KMS-11 (cell line): ENCODE data around the gene ATF7IP2.
"Not testable (repeated sequence)": the region's sequence is repeated elsewhere in the genome, so short reads cannot be mapped to it uniquely, and the experiment has no call there.

Experiments
- H2AFZ ChIP-seq: fragments of 200-600 bp; sonication (generic); 2 replicates; pipeline ENCODE4 v1.6.1; 2016; ENCODE audit warnings: antibody characterized with exemption, mixed run types, low read depth
- H3K27ac ChIP-seq: fragments of 200-600 bp; sonication (generic); 2 replicates; pipeline ENCODE4 v1.6.1; 2016; ENCODE audit warnings: mild to moderate bottlenecking, mixed run types
- H3K27me3 ChIP-seq: fragments of 200-600 bp; sonication (generic); 2 replicates; pipeline ENCODE4 v1.6.1; 2017; ENCODE audit warnings: mild to moderate bottlenecking, low read depth, mixed run types, moderate library complexity; ENCODE audit not compliant: insufficient read depth
- H3K36me3 ChIP-seq: fragments of 200-600 bp; sonication (generic); 2 replicates; pipeline ENCODE4 v1.6.1; 2017; ENCODE audit warnings: mild to moderate bottlenecking, mixed run types; ENCODE audit not compliant: insufficient read depth
- H3K4me1 ChIP-seq: fragments of 200-600 bp; sonication (generic); 2 replicates; pipeline ENCODE4 v1.6.1; 2016; ENCODE audit warnings: mild to moderate bottlenecking, low read depth, mixed run types; ENCODE audit not compliant: poor library complexity, severe bottlenecking
- H3K4me2 ChIP-seq: fragments of 200-600 bp; sonication (generic); 2 replicates; pipeline ENCODE4 v1.7.0; 2016; ENCODE audit warnings: mild to moderate bottlenecking, mixed run types
- H3K4me3 ChIP-seq: fragments of 200-600 bp; sonication (generic); IDR thresholded peaks from 2 replicates; pipeline ENCODE4 v1.6.1; 2017; ENCODE audit warnings: low read depth, low read length, mixed read lengths; ENCODE audit not compliant: insufficient read depth
- H3K79me2 ChIP-seq: fragments of 200-600 bp; sonication (generic); 2 replicates; pipeline ENCODE4 v1.6.1; 2016; ENCODE audit warnings: low read depth, mixed run types; ENCODE audit not compliant: insufficient read depth
- H3K9ac ChIP-seq: fragments of 200-600 bp; sonication (generic); 2 replicates; pipeline ENCODE4 v1.6.1; 2016; ENCODE audit warnings: mild to moderate bottlenecking, mixed run types
- H4K20me1 ChIP-seq: fragments of 200-600 bp; sonication (generic); 2 replicates; pipeline ENCODE4 v1.6.1; 2016; ENCODE audit warnings: mild to moderate bottlenecking, mixed run types; ENCODE audit not compliant: insufficient read depth
- TF ChIP-seq, protein P1 (sequence below): fragments of 200-600 bp; sonication (generic); conservative IDR thresholded peaks from 2 replicates; pipeline ENCODE4 v1.6.1; 2017; ENCODE audit warnings: low read depth, mild to moderate bottlenecking, antibody characterized with exemption, low read length, moderate library complexity, mixed read lengths

Gene ATF7IP2

DNA sequence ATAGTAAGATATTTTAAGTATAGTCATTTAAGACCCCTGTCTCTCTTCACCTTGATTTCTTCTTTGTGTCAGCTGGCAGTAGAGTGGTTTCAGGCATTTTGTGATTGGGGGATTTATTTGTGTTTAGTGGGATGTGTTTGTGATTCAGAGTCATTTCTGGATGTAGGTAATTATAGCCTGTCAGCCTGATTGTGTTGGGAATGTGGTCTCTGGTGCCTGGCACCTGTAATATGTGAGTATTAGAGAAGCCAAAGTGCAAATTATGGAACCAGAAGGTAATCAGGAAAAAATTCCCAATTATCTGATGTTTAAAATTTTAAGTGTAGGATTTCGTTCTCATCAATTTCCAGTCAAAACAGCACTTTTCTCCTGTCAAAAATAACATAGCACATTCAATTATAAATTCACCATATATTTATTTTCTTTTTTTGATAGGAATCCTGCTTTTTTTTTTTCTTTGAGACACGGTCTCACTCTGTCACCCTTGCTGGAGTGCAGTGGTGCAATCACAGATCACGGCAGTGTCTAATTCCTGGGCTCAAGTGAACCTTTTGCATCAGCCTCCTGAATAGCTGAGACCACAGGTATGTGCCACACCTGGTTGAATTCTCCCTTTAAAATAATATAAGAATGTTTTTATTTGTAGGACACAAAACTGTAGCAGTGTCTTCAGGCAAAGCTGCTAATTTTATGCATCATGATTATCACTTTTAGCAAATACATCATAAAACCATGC, 42.7 kb downstream of the ATF7IP2 start:
- no peak overlapping the region for H3K4me3 ChIP-seq
- H4K20me1 ChIP-seq, result no peaks in the 10 kb centered on the region
- H3K36me3 ChIP-seq, result no peaks in the 10 kb centered on the region
- no peak overlapping the region for H3K9ac ChIP-seq
- TF ChIP-seq, protein P1, sequence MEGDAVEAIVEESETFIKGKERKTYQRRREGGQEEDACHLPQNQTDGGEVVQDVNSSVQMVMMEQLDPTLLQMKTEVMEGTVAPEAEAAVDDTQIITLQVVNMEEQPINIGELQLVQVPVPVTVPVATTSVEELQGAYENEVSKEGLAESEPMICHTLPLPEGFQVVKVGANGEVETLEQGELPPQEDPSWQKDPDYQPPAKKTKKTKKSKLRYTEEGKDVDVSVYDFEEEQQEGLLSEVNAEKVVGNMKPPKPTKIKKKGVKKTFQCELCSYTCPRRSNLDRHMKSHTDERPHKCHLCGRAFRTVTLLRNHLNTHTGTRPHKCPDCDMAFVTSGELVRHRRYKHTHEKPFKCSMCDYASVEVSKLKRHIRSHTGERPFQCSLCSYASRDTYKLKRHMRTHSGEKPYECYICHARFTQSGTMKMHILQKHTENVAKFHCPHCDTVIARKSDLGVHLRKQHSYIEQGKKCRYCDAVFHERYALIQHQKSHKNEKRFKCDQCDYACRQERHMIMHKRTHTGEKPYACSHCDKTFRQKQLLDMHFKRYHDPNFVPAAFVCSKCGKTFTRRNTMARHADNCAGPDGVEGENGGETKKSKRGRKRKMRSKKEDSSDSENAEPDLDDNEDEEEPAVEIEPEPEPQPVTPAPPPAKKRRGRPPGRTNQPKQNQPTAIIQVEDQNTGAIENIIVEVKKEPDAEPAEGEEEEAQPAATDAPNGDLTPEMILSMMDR, result no peak
- no peaks in the 10 kb centered on the region for H3K79me2 ChIP-seq
- H2AFZ ChIP-seq, result no peak overlapping the region
- no peak overlapping the region for H3K4me2 ChIP-seq
- no peaks in the 10 kb centered on the region for H3K4me1 ChIP-seq
- H3K27me3 ChIP-seq, result no peaks in the 10 kb centered on the region
- H3K27ac ChIP-seq, result no peak overlapping the region

GRCh38 chr16:10429299-10429969, 43.6 kb downstream of the ATF7IP2 start:
- not testable (repeated sequence) for H3K4me2 ChIP-seq, H3K4me1 ChIP-seq, H2AFZ ChIP-seq, H3K9ac ChIP-seq, H3K79me2 ChIP-seq, H3K27ac ChIP-seq, H3K36me3 ChIP-seq, H4K20me1 ChIP-seq, H3K27me3 ChIP-seq, H3K4me3 ChIP-seq

GRCh38 chr16:10441726-10442125, 55.9 kb downstream of the ATF7IP2 start:
- Histone ChIP-seq H3K4me3 (no peak overlapping the region), H3K4me2 (no peak overlapping the region), H3K36me3 (no peaks in the 10 kb centered on the region), H4K20me1 (no peaks in the 10 kb centered on the region), H3K27me3 (no peaks in the 10 kb centered on the region), H3K9ac (no peak overlapping the region), H2AFZ (no peak overlapping the region), H3K4me1 (no peaks in the 10 kb centered on the region), H3K79me2 (no peaks in the 10 kb centered on the region), H3K27ac (no peak overlapping the region)
- TF ChIP-seq, protein P1, result no peak

DNA sequence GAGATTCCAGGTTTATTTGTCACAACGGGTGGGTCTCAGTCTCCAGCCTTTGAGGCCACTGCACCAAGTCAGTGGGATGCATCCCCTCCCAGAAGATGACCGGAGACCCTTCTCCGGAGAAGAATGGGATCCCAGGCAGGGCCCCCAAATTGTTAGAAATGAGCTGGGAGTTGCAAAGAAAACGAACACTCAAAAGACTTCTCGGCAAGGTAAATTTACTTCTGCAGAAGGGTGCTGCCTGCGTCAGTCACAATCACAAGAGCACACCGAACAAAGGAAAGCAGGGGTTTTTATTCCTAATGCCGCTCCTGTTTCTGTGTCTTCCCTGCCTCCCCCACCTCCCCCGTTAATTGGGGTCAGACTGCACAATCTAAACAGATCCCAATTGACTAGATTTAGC, 61.4 kb downstream of the ATF7IP2 start:
- TF ChIP-seq, protein P1, result no peak
- Histone ChIP-seq H3K27me3 (no peaks in the 10 kb centered on the region), H3K79me2 (no peaks in the 10 kb centered on the region), H3K4me1 (no peaks in the 10 kb centered on the region), H3K36me3 (no peaks in the 10 kb centered on the region), H4K20me1 (no peaks in the 10 kb centered on the region), H3K4me2 (no peak overlapping the region), H3K4me3 (no peak overlapping the region), H3K27ac (no peak overlapping the region), H3K9ac (no peak overlapping the region), H2AFZ (no peak overlapping the region)

DNA sequence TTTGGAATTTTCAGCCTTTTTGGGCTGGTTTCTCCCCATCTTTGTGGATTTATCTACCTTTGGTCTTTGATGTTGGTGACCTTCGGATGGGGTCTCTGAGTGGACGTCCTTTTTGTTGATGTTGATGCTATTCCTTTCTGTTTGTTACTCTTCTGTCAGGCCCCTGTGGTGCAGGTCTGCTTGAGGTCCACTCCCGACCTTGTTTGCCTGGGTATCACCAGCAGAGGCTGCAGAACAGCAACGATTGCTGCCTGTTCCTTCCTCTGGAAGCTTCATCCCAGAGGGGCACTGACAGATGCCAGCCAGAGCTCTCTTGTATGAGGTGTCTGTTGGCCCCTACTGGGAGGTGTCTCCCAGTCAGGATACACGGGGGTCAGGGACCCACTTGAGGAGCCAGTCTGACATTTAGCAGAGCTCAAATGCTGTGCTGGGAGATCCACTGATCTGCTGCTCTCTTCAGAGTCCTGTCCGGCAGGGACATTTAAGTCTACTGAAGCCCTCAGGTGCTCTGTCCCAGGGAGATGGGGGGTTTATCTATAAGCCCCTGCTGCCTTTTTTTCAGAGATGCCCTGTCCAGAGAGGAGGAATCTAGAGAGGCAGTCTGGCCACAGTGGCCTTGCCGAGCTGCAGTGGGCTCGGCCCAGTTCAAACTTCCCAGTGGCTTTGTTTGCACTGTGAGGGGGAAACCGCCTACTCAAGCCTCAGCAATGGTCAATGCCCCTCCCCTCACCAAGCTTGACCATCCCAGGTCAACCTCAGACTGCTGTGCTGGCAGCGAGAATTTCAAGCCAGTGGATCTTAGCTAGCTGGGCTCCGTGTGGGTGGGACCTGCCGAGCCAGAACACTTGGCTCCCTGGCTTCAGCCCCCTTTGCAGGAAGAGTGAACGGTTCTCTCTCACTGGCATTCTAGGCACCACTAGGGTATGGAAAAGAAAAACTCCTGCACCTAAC, 66.6 kb downstream of the ATF7IP2 start:
- not testable (repeated sequence) for H3K4me3 ChIP-seq, H3K9ac ChIP-seq, H3K36me3 ChIP-seq, H3K79me2 ChIP-seq, H4K20me1 ChIP-seq, H3K27me3 ChIP-seq, H3K27ac ChIP-seq, H2AFZ ChIP-seq, H3K4me2 ChIP-seq, H3K4me1 ChIP-seq
